Lower lobe of right lung (tissue), 2 donors: ENCODE measurements around the gene LRRC28. TPM values are rescaled to one million over a fixed set of nuclear protein-coding genes. Genes with fewer than 3 reads are reported as not detected.

Experiments used
- ATAC-seq, 2 donors: fragments of 200-7000 bp; cut with Tn5 transposase; one replicate each; pipeline ENCODE4 v1.9.1; 2020 to 2022; ENCODE audit warnings: mild to moderate bottlenecking in 2 of 2, moderate library complexity in 2 of 2
- DNase-seq: peaks from one replicate; pipeline ENCODE4 v3.0.0-alpha.2; 2020
- H3K27ac ChIP-seq: fragments of 200-600 bp; one replicate; pipeline ENCODE4 v1.8.0; 2022
- H3K27me3 ChIP-seq: fragments of 200-600 bp; one replicate; pipeline ENCODE4 v1.8.0; 2022; ENCODE audit warnings: low read depth
- H3K36me3 ChIP-seq: fragments of 200-600 bp; one replicate; pipeline ENCODE4 v1.8.0; 2022; ENCODE audit warnings: mild to moderate bottlenecking
- H3K4me1 ChIP-seq: fragments of 200-600 bp; one replicate; pipeline ENCODE4 v1.8.0; 2022
- H3K4me3 ChIP-seq: fragments of 200-600 bp; one replicate; pipeline ENCODE4 v1.8.0; 2022; ENCODE audit warnings: mild to moderate bottlenecking
- H3K9me3 ChIP-seq: fragments of 200-600 bp; one replicate; pipeline ENCODE4 v1.8.0; 2022
- CTCF ChIP-seq: fragments of 200-600 bp; IDR thresholded peaks from one replicate; pipeline ENCODE4 v1.8.0; 2022; ENCODE audit warnings: antibody characterized with exemption, mild to moderate bottlenecking
- intact Hi-C: fragments of 100-400 bp; cut with DNase I; formaldehyde crosslinking; loops from one replicate; pipeline ENCODE4 v1.11.0; 2022
- total RNA-seq: library from RNA; stranded (reverse); fragmentation: NEBNext Ultra II Directional; extraction: Animal tissue kit (Norgen Biotek cat#: 25700); gene quantifications from one replicate; pipeline ENCODE4 v1.2.1, GENCODE V29; 2021
- donor health status: DM: no; HTN: yes; CAD: no; lungs with severe emphysema.

Gene LRRC28
- total RNA-seq, 1 donor from 2014 or later = 23.8 TPM

GRCh38 chr15:99385005-99385669 is 133.9 kb downstream of the LRRC28 start:
- Histone ChIP-seq H3K27ac (peak overlapping the region; percentile 14), H3K4me3 (no peak overlapping the region), H3K27me3 (no peaks in the 10 kb centered on the region), H3K4me1 (peaks cover 19% of the 10 kb centered on the region), H3K9me3 (no peaks in the 10 kb centered on the region), H3K36me3 (no peaks in the 10 kb centered on the region)
- no peak for TF ChIP-seq CTCF
- intact Hi-C loops = no loop called here
- no peak for ATAC-seq
- no peak for DNase-seq

- H3K9me3 ChIP-seq = no peaks in the 10 kb centered on the region
- no peaks in the 10 kb centered on the region for H3K27me3 ChIP-seq
- TF ChIP-seq CTCF = no peak
- no peak overlapping the region for H3K4me3 ChIP-seq
- DNase-seq (no peak), ATAC-seq (peak; percentile 71 to 73)
- intact Hi-C loops = no loop called here
- no peaks in the 10 kb centered on the region for H3K36me3 ChIP-seq
- no peak overlapping the region for H3K27ac ChIP-seq
- H3K4me1 ChIP-seq = peaks cover 19% of the 10 kb centered on the region
Observed at GRCh38 chr15:99385865-99386264, 134.6 kb downstream of the LRRC28 start.

GRCh38 chr15:99386391-99386790 is 135.1 kb downstream of the LRRC28 start:
- intact Hi-C loops = no loop called here
- no peak for ATAC-seq
- no peak for TF ChIP-seq CTCF
- no peak for DNase-seq
- Histone ChIP-seq H3K27me3 (no peaks in the 10 kb centered on the region), H3K4me1 (peaks cover 19% of the 10 kb centered on the region), H3K36me3 (no peaks in the 10 kb centered on the region), H3K4me3 (no peak overlapping the region), H3K27ac (peak overlapping the region; percentile 31), H3K9me3 (no peaks in the 10 kb centered on the region)

GRCh38 chr15:99387421-99388168 is 136.3 kb downstream of the LRRC28 start:
- H3K4me3 ChIP-seq = no peak overlapping the region
- peaks cover 19% of the 10 kb centered on the region for H3K4me1 ChIP-seq
- H3K27me3 ChIP-seq = no peaks in the 10 kb centered on the region
- intact Hi-C loops = no loop called here
- H3K36me3 ChIP-seq = no peaks in the 10 kb centered on the region
- ATAC-seq (no peak), DNase-seq (no peak)
- no peak for TF ChIP-seq CTCF
- H3K27ac ChIP-seq = no peak overlapping the region
- H3K9me3 ChIP-seq = no peaks in the 10 kb centered on the region

- intact Hi-C loops = no loop called here
- Histone ChIP-seq H3K4me3 (no peak overlapping the region), H3K27me3 (no peaks in the 10 kb centered on the region), H3K9me3 (no peaks in the 10 kb centered on the region), H3K27ac (no peak overlapping the region), H3K36me3 (no peaks in the 10 kb centered on the region), H3K4me1 (peaks cover 10% of the 10 kb centered on the region)
- ATAC-seq (no peak), DNase-seq (no peak)
- no peak for TF ChIP-seq CTCF
Observed at GRCh38 chr15:99390667-99391066, 139.4 kb downstream of the LRRC28 start.
